ENCODE measurements around the gene FKBP6.

DNA sequence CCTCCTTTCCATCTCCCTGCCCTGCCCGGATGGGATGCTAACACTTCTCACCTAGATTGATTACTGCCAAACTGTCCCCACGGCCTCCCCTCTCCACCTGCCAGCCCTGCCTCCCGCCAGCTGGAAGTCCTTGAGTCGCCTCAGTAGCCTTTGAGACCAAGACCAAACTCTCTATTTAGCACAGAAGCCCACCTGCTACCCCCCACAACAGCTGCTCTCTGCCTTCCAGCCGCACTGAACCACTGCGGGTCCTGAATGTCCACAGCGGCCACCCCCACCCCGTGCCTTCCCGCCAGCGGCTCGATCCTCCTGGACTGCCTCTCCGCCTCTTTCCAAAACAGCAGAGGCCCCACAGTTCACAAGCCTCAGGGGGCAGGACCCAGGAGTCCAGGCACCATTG lies 39.0 kb downstream of the FKBP6 start:
- no peak for TF ChIP-seq CTCF (IDR thresholded peaks at IDR 0.05; ENCODE audit: low read depth, low read length)
- no peak for TF ChIP-seq EZH2phosphoT487 (IDR thresholded peaks at IDR 0.05; ENCODE audit: low read depth)
